ENCODE measurements around the gene THRAP3. TPM values are rescaled to one million over a fixed set of nuclear protein-coding genes. Genes with fewer than 3 reads are reported as not detected.

THRAP3 gene
- 95.1 and 102 TPM in 2 replicates for polyA plus RNA-seq (2013)

GRCh38 chr1:36223996-36224536, at the start of gene THRAP3:
Gene THRAP3 (plus strand): TSS chr1:36224443. CDS start chr1:36282564, 58,121 bp downstream.
- Histone ChIP-seq H2BK12ac (ENCODE audit: low read length) (peak within 1 kb of the TSS; percentile 23), H3K27me3 (ENCODE audit: insufficient read depth, low read length) (no peaks in the 10 kb centered on the region), H3K36me3 (ENCODE audit: control insufficient read depth in 1 of 2, insufficient read depth in 2 of 2, low read length in 2 of 2) (peaks cover 12 to 16% of the 10 kb centered on the region in 2 experiments), H3K27ac (ENCODE audit: low read depth, low read length) (peak within 1 kb of the TSS; percentile 90), H3K14ac (ENCODE audit: low read length) (peak within 1 kb of the TSS; percentile 72), H2AFZ (ENCODE audit: insufficient read depth, low read length, poor library complexity) (peak within 1 kb of the TSS; percentile 84), H3K4me2 (ENCODE audit: low read length) (peak within 1 kb of the TSS; percentile 88), H3K79me1 (ENCODE audit: low read length) (peaks cover 13% of the 10 kb centered on the region), H3K4me3 (ENCODE audit: low read depth, low read length) (peak within 1 kb of the TSS; percentile 81), H4K8ac (ENCODE audit: low read depth, low read length) (peak within 1 kb of the TSS; percentile 91), H3K9ac (ENCODE audit: low read length) (peak within 1 kb of the TSS; percentile 87), H4K12ac (ENCODE audit: low read depth, low read length) (peak within 1 kb of the TSS; percentile 90), H3K4ac (ENCODE audit: low read depth, low read length) (peak within 1 kb of the TSS; percentile 99), H4K91ac (ENCODE audit: low read depth, low read length) (peak within 1 kb of the TSS; percentile 76), H3K79me2 (ENCODE audit: control insufficient read depth, insufficient read depth, low read length, poor library complexity) (peaks cover 32% of the 10 kb centered on the region), H3K18ac (ENCODE audit: low read length) (peak within 1 kb of the TSS; percentile 36), H2BK120ac (ENCODE audit: insufficient read depth, low read length, poor library complexity) (peak within 1 kb of the TSS; percentile 56), H3K9me3 (ENCODE audit: insufficient read depth, low read depth, low read length) (no peaks in the 10 kb centered on the region), H3K23ac (ENCODE audit: low read length) (no peak within 1 kb of the TSS), H2BK5ac (ENCODE audit: low read depth, low read length, poor library complexity) (peak within 1 kb of the TSS; percentile 86), H2AK5ac (ENCODE audit: low read length) (peak within 1 kb of the TSS; percentile 18), H3K4me1 (ENCODE audit: control insufficient read depth in 1 of 2, insufficient read depth in 2 of 2, low read length in 2 of 2) (peaks cover 2 to 9% of the 10 kb centered on the region in 2 experiments)
- WGBS (ENCODE audit: extremely low coverage, insufficient coverage, insufficient read length), result no CpG with 5 or more reads among the region's 45 CpGs
- peak; percentile 100 for DNase-seq

GRCh38 chr1:36174713-36175112, 49.5 kb upstream of the THRAP3 start:
- Histone ChIP-seq H3K4me1 (ENCODE audit: control insufficient read depth in 1 of 2, insufficient read depth in 2 of 2, low read length in 2 of 2) (peaks cover 4 to 6% of the 10 kb centered on the region in 2 experiments), H4K12ac (ENCODE audit: low read depth, low read length) (no peak overlapping the region), H3K18ac (ENCODE audit: low read length) (no peak overlapping the region), H3K23ac (ENCODE audit: low read length) (no peak overlapping the region), H3K14ac (ENCODE audit: low read length) (no peak overlapping the region), H2AFZ (ENCODE audit: insufficient read depth, low read length, poor library complexity) (no peak overlapping the region), H3K36me3 (ENCODE audit: control insufficient read depth in 1 of 2, insufficient read depth in 2 of 2, low read length in 2 of 2) (peaks cover 84 to 94% of the 10 kb centered on the region in 2 experiments), H3K27me3 (ENCODE audit: insufficient read depth, low read length) (no peaks in the 10 kb centered on the region), H3K27ac (ENCODE audit: low read depth, low read length) (no peak overlapping the region), H3K4me2 (ENCODE audit: low read length) (no peak overlapping the region), H3K9me3 (ENCODE audit: insufficient read depth, low read depth, low read length) (no peaks in the 10 kb centered on the region), H2BK120ac (ENCODE audit: insufficient read depth, low read length, poor library complexity) (no peak overlapping the region), H4K91ac (ENCODE audit: low read depth, low read length) (no peak overlapping the region), H2AK5ac (ENCODE audit: low read length) (no peak overlapping the region), H3K4me3 (ENCODE audit: low read depth, low read length) (no peak overlapping the region), H3K79me1 (ENCODE audit: low read length) (no peaks in the 10 kb centered on the region), H2BK12ac (ENCODE audit: low read length) (no peak overlapping the region), H3K79me2 (ENCODE audit: control insufficient read depth, insufficient read depth, low read length, poor library complexity) (no peaks in the 10 kb centered on the region), H3K4ac (ENCODE audit: low read depth, low read length) (no peak overlapping the region), H3K9ac (ENCODE audit: low read length) (no peak overlapping the region), H2BK5ac (ENCODE audit: low read depth, low read length, poor library complexity) (no peak overlapping the region), H4K8ac (ENCODE audit: low read depth, low read length) (no peak overlapping the region)
- no CpG with 5 or more reads among the region's 11 CpGs for WGBS (ENCODE audit: extremely low coverage, insufficient coverage, insufficient read length)
- no peak for DNase-seq

- no peak overlapping the region for H3K23ac ChIP-seq (ENCODE audit: low read length)
- no peak overlapping the region for H2BK12ac ChIP-seq (ENCODE audit: low read length)
Measured at GRCh38 chr1:36175137-36176095, 48.8 kb upstream of the THRAP3 start.

GRCh38 chr1:36176106-36176949, 47.9 kb upstream of the THRAP3 start:
- no peak overlapping the region for H3K14ac ChIP-seq (ENCODE audit: low read length)
- no peak for DNase-seq
- H4K91ac ChIP-seq (ENCODE audit: low read depth, low read length), result no peak overlapping the region
- H3K79me1 ChIP-seq (ENCODE audit: low read length), result no peaks in the 10 kb centered on the region
- H3K23ac ChIP-seq (ENCODE audit: low read length), result no peak overlapping the region
- no peaks in the 10 kb centered on the region for H3K27me3 ChIP-seq (ENCODE audit: insufficient read depth, low read length)
- H3K9me3 ChIP-seq (ENCODE audit: insufficient read depth, low read depth, low read length), result no peaks in the 10 kb centered on the region
- no peak overlapping the region for H4K12ac ChIP-seq (ENCODE audit: low read depth, low read length)
- no peak overlapping the region for H3K4me3 ChIP-seq (ENCODE audit: low read depth, low read length)
- no peak overlapping the region for H2AFZ ChIP-seq (ENCODE audit: insufficient read depth, low read length, poor library complexity)
- no peak overlapping the region for H3K18ac ChIP-seq (ENCODE audit: low read length)
- no peak overlapping the region for H2AK5ac ChIP-seq (ENCODE audit: low read length)
- H3K27ac ChIP-seq (ENCODE audit: low read depth, low read length), result no peak overlapping the region
- WGBS (ENCODE audit: extremely low coverage, insufficient coverage, insufficient read length), result no CpG with 5 or more reads among the region's 76 CpGs
- no peak overlapping the region for H3K9ac ChIP-seq (ENCODE audit: low read length)
- peaks cover 4 to 6% of the 10 kb centered on the region in 2 experiments for H3K4me1 ChIP-seq (ENCODE audit: control insufficient read depth in 1 of 2, insufficient read depth in 2 of 2, low read length in 2 of 2)
- H3K36me3 ChIP-seq (ENCODE audit: control insufficient read depth in 1 of 2, insufficient read depth in 2 of 2, low read length in 2 of 2), result peaks cover 89 to 96% of the 10 kb centered on the region in 2 experiments
- no peaks in the 10 kb centered on the region for H3K79me2 ChIP-seq (ENCODE audit: control insufficient read depth, insufficient read depth, low read length, poor library complexity)
- no peak overlapping the region for H4K8ac ChIP-seq (ENCODE audit: low read depth, low read length)
- H2BK120ac ChIP-seq (ENCODE audit: insufficient read depth, low read length, poor library complexity), result no peak overlapping the region
- no peak overlapping the region for H2BK5ac ChIP-seq (ENCODE audit: low read depth, low read length, poor library complexity)
- no peak overlapping the region for H3K4me2 ChIP-seq (ENCODE audit: low read length)
- H3K4ac ChIP-seq (ENCODE audit: low read depth, low read length), result no peak overlapping the region
- H2BK12ac ChIP-seq (ENCODE audit: low read length), result no peak overlapping the region

More at GRCh38 chr1:36175137-36176095, 48.8 kb upstream of the THRAP3 start:
- H4K8ac ChIP-seq (ENCODE audit: low read depth, low read length), result no peak overlapping the region
- no peaks in the 10 kb centered on the region for H3K79me1 ChIP-seq (ENCODE audit: low read length)
- WGBS (ENCODE audit: extremely low coverage, insufficient coverage, insufficient read length), result no CpG with 5 or more reads among the region's 11 CpGs
- no peak overlapping the region for H3K4me2 ChIP-seq (ENCODE audit: low read length)
- H2AK5ac ChIP-seq (ENCODE audit: low read length), result no peak overlapping the region
- H3K9ac ChIP-seq (ENCODE audit: low read length), result no peak overlapping the region
- no peaks in the 10 kb centered on the region for H3K9me3 ChIP-seq (ENCODE audit: insufficient read depth, low read depth, low read length)
- H3K4ac ChIP-seq (ENCODE audit: low read depth, low read length), result no peak overlapping the region
- H4K91ac ChIP-seq (ENCODE audit: low read depth, low read length), result no peak overlapping the region
- H2BK120ac ChIP-seq (ENCODE audit: insufficient read depth, low read length, poor library complexity), result no peak overlapping the region
- H3K27me3 ChIP-seq (ENCODE audit: insufficient read depth, low read length), result no peaks in the 10 kb centered on the region
- no peak overlapping the region for H3K18ac ChIP-seq (ENCODE audit: low read length)
- DNase-seq, result no peak
- H3K4me1 ChIP-seq (ENCODE audit: control insufficient read depth in 1 of 2, insufficient read depth in 2 of 2, low read length in 2 of 2), result peaks cover 4 to 6% of the 10 kb centered on the region in 2 experiments
- H3K4me3 ChIP-seq (ENCODE audit: low read depth, low read length), result no peak overlapping the region
- H2BK5ac ChIP-seq (ENCODE audit: low read depth, low read length, poor library complexity), result no peak overlapping the region
- H3K79me2 ChIP-seq (ENCODE audit: control insufficient read depth, insufficient read depth, low read length, poor library complexity), result no peaks in the 10 kb centered on the region
- peaks cover 88 to 96% of the 10 kb centered on the region in 2 experiments for H3K36me3 ChIP-seq (ENCODE audit: control insufficient read depth in 1 of 2, insufficient read depth in 2 of 2, low read length in 2 of 2)
- H2AFZ ChIP-seq (ENCODE audit: insufficient read depth, low read length, poor library complexity), result no peak overlapping the region
- H3K27ac ChIP-seq (ENCODE audit: low read depth, low read length), result no peak overlapping the region
- no peak overlapping the region for H3K14ac ChIP-seq (ENCODE audit: low read length)
- no peak overlapping the region for H4K12ac ChIP-seq (ENCODE audit: low read depth, low read length)

All from trophoblast cell (in vitro differentiated cells and primary cell).